KOPT-K1 (cell line): Measurements from ENCODE around the gene EMP2.
"Not testable (repeated sequence)": the region's sequence is repeated elsewhere in the genome, so short reads cannot be mapped to it uniquely, and the experiment has no call there.

Experiments used
- H3K27ac ChIP-seq: fragments of 200-600 bp; sonication (generic); 2 replicates; pipeline ENCODE4 v1.5.1; 2016; ENCODE audit warnings: antibody characterized with exemption, mild to moderate bottlenecking, low read depth, low read length; ENCODE audit not compliant: poor library complexity, severe bottlenecking
- H3K36me3 ChIP-seq: fragments of 200-600 bp; sonication (generic); 2 replicates; pipeline ENCODE4 v1.5.1; 2017; ENCODE audit warnings: antibody characterized with exemption, mild to moderate bottlenecking, low read length, moderate library complexity; ENCODE audit not compliant: insufficient read depth
- H3K9me3 ChIP-seq: fragments of 200-600 bp; sonication (generic); 2 replicates; pipeline ENCODE4 v1.5.1; 2017; ENCODE audit warnings: antibody characterized with exemption, low read length, mild to moderate bottlenecking; ENCODE audit not compliant: insufficient read depth, poor library complexity, severe bottlenecking

The EMP2 gene

DNA sequence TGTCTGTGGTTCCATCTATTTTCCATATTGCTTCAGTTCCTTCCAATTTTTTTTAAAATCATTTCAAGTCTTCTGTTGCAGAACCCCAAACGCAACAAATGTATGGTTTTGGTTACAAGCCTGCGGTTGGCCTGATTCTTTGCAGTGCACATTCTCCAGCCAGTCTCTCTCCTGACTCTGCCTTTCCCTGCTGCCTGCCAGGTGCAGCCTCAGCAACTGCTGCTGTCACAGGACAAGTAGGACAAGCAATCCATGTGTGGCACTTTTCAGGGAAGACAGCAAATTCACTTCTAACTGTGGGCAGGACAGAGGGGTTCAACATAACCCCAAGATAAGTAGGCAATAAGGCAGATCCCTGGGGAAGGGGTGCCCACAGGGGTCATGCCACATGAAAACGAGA, 24.2 kb downstream of the EMP2 start:
- H3K9me3 ChIP-seq = no peaks in the 10 kb centered on the region
- no peaks in the 10 kb centered on the region for H3K36me3 ChIP-seq
- H3K27ac ChIP-seq = no peak overlapping the region

- Histone ChIP-seq H3K27ac (no peak overlapping the region), H3K9me3 (no peaks in the 10 kb centered on the region), H3K36me3 (no peaks in the 10 kb centered on the region)
These were observed 25.8 kb downstream of the EMP2 start for GRCh38 chr16:10554569-10554968.

- no peak overlapping the region for H3K27ac ChIP-seq
- no peaks in the 10 kb centered on the region for H3K36me3 ChIP-seq
These were observed 27.4 kb downstream of the EMP2 start for GRCh38 chr16:10552998-10553491.

GRCh38 chr16:10552281-10552680, 28.1 kb downstream of the EMP2 start:
- Histone ChIP-seq H3K27ac (no peak overlapping the region), H3K36me3 (no peaks in the 10 kb centered on the region), H3K9me3 (no peaks in the 10 kb centered on the region)

More at GRCh38 chr16:10552998-10553491, 27.4 kb downstream of the EMP2 start:
- H3K9me3 ChIP-seq = no peaks in the 10 kb centered on the region

DNA sequence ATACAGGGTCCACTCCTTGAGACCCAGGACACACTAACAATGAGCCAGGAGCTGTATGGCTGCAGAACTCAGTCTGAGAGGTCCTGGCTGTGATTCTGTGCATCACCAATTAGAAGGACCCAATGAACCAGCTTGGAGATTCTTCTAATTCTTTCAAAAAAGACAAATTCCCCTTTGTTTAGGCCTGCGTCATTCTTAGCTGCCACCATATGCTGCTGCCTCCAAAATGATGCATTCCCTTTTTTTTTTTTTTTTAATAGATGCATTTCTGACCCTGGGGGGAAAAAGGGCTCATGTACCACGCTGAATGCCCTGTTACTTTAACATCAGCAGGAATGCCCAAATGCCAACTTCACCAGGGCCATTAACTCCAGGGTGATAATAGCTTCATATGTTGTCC, 28.5 kb downstream of the EMP2 start:
- Histone ChIP-seq H3K27ac (no peak overlapping the region), H3K9me3 (peaks cover 3% of the 10 kb centered on the region), H3K36me3 (no peaks in the 10 kb centered on the region)

GRCh38 chr16:10548404-10548803, 32.0 kb downstream of the EMP2 start:
- Histone ChIP-seq H3K36me3 (no peaks in the 10 kb centered on the region), H3K9me3 (peaks cover 4% of the 10 kb centered on the region), H3K27ac (no peak overlapping the region)

DNA sequence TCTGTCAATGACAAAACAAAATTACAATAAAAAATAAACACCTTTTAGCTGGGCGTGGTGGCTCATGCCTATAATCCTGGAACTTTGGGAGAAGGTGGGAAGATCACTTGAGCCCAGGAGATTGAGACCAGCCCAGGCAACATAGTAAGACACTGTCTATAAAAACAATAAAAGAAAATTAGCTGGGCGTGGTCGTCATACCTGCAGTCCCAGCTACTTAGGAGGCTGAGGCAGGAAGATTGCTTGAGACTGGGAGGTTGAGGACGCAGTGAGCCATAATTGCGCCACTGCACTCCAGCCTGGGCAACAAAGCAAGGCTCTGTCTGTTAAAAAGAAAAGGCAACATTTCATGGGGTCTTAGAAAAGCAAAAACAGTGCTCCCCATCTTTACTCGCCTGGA, 32.7 kb downstream of the EMP2 start:
- Histone ChIP-seq H3K9me3 (peaks cover 4% of the 10 kb centered on the region), H3K36me3 (no peaks in the 10 kb centered on the region)

GRCh38 chr16:10543231-10543977, 37.0 kb downstream of the EMP2 start:
- no peaks in the 10 kb centered on the region for H3K36me3 ChIP-seq
- peaks cover 4% of the 10 kb centered on the region for H3K9me3 ChIP-seq
- no peak overlapping the region for H3K27ac ChIP-seq

More for the DNA sequence above, 32.7 kb downstream of the EMP2 start:
- H3K27ac ChIP-seq = no peak overlapping the region

DNA sequence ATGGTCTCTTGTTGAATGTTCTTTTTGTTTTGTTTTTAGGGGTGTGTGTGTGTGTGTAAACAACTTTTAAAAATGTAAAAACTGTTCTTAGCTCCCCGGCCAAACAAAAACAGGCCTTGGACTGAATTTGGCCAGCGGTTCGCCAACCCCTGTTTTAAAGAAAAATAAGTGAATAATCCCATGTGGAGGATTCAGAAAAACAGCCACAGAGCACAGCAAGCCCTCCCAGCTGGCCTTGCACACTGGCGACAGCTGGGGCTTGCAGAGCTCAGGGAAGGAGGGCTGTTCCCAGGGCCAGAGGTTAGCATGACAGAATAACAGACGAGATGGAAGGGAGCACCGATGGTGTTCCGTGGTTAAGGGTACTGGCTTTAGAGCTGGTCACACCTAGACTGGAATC, 39.0 kb downstream of the EMP2 start:
- no peaks in the 10 kb centered on the region for H3K36me3 ChIP-seq
- no peak overlapping the region for H3K27ac ChIP-seq
- H3K9me3 ChIP-seq = no peaks in the 10 kb centered on the region

DNA sequence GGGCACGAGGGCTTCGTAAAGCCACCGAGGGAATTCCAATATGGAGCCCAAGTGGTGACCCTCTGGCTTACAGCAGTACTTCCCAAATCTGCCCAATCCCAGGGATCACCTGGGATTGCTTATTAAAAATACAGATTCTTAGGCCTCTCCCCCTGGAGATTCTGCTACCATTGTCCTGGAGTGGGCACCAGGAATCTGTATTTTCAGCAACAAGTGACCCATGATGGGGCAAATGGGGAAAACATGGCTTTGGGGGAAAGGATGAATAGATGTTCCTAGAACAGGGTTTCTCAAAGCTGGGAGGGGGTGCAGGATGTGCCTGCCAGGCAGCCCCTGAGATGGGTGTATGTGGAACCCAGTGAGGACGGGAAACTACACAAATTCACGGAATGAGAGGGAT, 40.6 kb downstream of the EMP2 start:
- Histone ChIP-seq H3K27ac (no peak overlapping the region), H3K36me3 (no peaks in the 10 kb centered on the region), H3K9me3 (no peaks in the 10 kb centered on the region)

- H3K9me3 ChIP-seq = no peaks in the 10 kb centered on the region
- no peak overlapping the region for H3K27ac ChIP-seq
- no peaks in the 10 kb centered on the region for H3K36me3 ChIP-seq
These were observed 41.2 kb downstream of the EMP2 start for GRCh38 chr16:10539236-10539635.

- no peaks in the 10 kb centered on the region for H3K36me3 ChIP-seq
- H3K9me3 ChIP-seq = no peaks in the 10 kb centered on the region
- no peak overlapping the region for H3K27ac ChIP-seq
These were observed 41.8 kb downstream of the EMP2 start for GRCh38 chr16:10538583-10538982.

DNA sequence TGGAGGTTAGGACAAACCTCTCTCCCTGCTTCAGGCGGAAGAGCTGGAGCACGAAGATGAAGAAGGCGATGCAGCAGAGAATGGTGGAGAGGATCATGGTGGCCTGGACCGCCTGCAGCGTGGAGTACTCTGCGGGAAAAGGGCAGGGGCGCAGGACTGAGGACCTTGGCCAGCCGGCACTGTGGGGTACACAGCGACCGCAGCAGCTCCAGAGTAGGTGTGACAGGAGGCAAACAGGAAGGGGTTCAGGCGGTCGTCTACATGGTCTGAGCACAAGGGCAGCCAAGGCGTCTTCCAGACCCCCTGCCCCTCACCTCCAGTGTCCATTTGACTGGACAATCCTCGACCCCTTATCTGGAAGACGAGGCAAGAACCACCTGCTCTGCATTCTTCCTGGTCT, 42.5 kb downstream of the EMP2 start:
- Histone ChIP-seq H3K36me3 (no peaks in the 10 kb centered on the region), H3K27ac (no peak overlapping the region), H3K9me3 (no peaks in the 10 kb centered on the region)

DNA sequence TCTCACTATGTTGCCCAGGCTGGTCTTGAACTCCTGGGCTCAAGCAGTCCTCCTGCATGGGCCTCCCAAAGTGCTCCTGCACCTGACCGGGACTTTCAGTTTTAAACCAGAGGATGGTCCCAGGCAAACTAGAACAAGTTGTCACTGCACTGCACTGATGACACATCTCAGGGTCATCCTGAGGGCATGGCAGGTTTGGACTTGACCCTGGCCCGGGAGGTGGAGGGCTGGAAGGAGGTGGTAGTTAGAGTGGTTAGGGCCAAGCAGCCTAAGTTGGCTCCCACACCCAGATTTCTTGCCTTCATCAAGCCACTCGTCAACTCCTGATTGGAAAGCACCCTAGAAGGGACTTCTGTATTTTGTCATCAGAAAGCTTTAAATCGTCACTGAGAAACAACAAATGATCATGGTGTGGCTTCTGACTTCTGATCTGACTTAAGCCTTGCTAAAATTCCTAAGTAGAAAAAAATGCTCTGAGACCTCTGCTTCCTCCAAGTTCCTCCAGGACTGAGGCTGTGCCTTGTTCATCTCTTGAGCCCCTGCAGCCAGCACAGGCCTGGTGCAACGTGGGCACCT, 43.5 kb downstream of the EMP2 start:
- H3K9me3 ChIP-seq = no peaks in the 10 kb centered on the region
- H3K27ac ChIP-seq = no peak overlapping the region
- no peaks in the 10 kb centered on the region for H3K36me3 ChIP-seq

DNA sequence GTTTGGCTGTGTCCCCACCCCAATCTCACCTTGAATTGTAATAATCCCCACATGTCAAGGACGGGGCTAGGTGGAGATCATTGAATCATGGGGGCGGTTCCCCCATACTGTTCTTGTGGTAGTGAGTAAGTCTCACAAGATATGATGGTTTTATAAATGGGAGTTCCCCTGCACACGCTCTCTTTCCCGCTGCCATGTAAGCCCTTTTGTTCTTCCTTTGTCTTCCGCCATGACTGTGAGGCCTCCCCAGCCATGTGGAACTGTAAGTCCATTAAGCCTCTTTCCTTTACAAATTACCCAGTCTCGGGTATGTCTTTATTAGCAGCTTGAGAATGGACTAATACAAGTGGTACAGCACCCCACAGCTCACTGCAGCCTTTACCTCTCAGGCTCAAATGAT, 44.1 kb downstream of the EMP2 start:
- H3K36me3 ChIP-seq, H3K9me3 ChIP-seq, H3K27ac ChIP-seq: not testable (repeated sequence)

- no peaks in the 10 kb centered on the region for H3K9me3 ChIP-seq
- no peak overlapping the region for H3K27ac ChIP-seq
- no peaks in the 10 kb centered on the region for H3K36me3 ChIP-seq
These were observed 44.9 kb downstream of the EMP2 start for GRCh38 chr16:10535461-10535860.
